Frontal cortex (tissue), 4 donors: ENCODE results near the gene DGCR2. TPM values are rescaled to one million over a fixed set of nuclear protein-coding genes. Genes with fewer than 3 reads are reported as not detected.

Experiments
- DNase-seq, 2 donors: peaks; one replicate each; pipeline ENCODE4 v3.0.0; 2012; ENCODE audit warnings: low spot score in 2 of 2
- FAIRE-seq: peaks from 2 replicates; lab custom pipeline; 2012; peaks lifted over from hg19 to GRCh38; lab: Jason Lieb, UNC
- total RNA-seq: library from RNA; depleted of rRNA; stranded (reverse); fragments of >200 nt; gene quantifications from one replicate; pipeline ENCODE4 v1.2.3, GENCODE V29; 2014
- donor health status: control.
- donor health status: control.
- donor health status: control.

DGCR2 gene
- total RNA-seq, 1 donor from 2014 or later: 65.2 TPM

GRCh38 chr22:19048531-19048930 lies 73.7 kb downstream of the DGCR2 start:
- DNase-seq: no peak
- no peak for FAIRE-seq

- no peak for FAIRE-seq
These were observed 74.2 kb downstream of the DGCR2 start for GRCh38 chr22:19047993-19048392.

DNA sequence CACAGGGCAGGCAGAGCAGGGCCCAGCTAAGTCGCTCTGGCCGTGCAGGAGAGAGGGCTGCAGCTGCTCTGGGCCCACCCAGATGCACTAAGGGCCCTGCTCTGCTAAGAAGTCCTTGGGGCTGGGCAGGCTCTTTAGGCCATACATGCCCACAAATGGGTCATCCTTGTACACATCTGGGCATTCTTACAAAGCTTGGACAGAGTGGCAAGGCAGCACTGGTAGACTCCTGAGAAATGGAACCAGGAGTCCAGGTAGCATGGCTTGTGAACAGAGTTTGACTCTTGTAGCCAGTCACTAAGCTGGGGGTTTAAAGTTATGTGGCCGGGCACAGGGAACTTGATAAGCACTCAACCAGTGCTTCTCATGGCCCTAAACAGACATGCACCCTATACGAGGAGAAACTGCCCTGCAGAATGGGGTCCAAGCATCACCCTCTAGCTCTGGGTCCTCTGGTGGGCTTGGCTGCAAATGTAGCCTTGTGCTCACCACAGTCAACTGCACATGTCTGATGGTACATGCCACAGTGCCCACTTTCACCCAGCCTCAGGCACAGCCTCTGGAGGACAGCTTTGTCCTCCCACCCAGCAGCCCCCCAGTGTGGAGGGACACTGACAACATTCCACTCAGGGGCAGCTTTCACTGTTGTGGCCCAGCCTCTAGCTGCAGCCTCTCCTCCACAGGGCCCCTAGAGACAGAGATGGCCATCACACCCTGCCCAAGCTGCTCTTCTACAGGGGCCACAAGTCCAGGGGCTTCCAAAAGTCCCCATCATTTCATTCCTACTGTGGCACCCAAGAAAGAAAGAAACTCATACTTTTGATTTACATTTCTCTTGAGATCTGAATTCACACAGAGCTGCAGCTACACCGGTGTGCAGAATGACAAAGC lies 75.2 kb downstream of the DGCR2 start:
- DNase-seq (no peak), FAIRE-seq (no peak)

More at GRCh38 chr22:19047993-19048392, 74.2 kb downstream of the DGCR2 start:
- no peak for DNase-seq

- no peak for FAIRE-seq
- no peak for DNase-seq
These were observed 75.9 kb downstream of the DGCR2 start for GRCh38 chr22:19046287-19046686.

GRCh38 chr22:19045094-19045493 lies 77.1 kb downstream of the DGCR2 start:
- FAIRE-seq (no peak), DNase-seq (no peak)

DNA sequence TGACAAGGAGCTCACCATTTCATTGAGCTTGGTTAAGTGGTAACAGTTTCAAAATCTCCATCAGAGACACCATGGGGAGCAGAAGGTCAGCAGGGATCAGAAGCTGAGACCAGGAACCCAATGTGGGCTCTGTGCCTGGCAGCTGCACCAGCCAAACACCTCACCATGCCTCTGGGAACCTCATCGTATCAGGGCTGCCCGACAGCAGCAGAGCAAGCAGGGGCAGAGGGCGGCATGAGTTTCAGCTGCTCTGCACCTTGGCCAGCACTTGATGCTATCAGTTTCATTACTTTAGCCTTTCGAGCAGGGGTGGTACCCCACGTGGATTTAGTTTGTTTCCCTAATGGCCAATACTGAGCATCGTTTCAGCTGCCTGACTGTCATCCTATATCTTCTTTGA lies 77.8 kb downstream of the DGCR2 start:
- no peak for DNase-seq
- FAIRE-seq: no peak

GRCh38 chr22:19043121-19044085 lies 78.8 kb downstream of the DGCR2 start:
- FAIRE-seq (no peak), DNase-seq (no peak)

DNA sequence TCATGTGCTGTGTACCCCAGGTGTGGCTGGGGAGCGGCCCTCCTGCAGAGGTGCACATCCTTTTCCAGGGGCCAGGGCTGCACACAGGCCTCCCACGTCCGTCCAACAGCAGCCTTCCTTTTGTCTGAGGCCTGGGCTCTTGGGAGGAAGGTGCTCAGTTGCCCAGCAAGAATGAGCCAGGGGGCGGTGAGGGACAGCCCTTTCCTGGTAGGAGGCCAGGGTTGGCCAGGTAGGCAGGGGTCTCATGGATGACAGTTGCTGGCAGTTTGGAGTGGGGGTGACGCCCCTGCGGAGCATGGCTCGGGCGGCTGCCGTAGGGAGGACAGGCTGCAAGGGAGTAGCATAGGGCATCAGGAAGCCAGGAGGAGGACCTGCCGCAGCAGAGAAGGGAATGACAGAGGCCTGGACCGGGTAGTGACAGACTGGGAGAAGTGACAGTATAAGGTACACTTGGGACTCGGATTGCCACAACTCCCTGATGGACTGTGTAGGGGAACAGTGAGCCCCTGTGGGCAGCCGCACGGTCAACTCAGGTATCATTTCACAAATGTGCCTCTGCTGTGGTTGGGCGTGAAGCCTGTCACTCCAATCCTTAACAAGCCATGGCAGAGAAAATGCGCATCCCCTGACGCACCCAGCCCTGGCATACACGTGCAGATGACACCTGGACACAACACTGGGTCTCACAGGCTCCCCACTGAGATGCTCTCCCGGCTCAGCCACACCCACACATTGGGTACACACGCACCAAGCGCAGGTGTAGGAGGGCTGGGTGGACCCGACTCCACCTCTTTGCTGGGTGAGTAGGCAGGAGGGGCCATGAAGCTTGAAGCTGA lies 79.7 kb downstream of the DGCR2 start:
- DNase-seq (no peak), FAIRE-seq (no peak)

- no peak for FAIRE-seq
- DNase-seq: no peak
These were observed 80.5 kb downstream of the DGCR2 start for GRCh38 chr22:19041704-19042074.

GRCh38 chr22:19040888-19041703 lies 81.1 kb downstream of the DGCR2 start:
- no peak for DNase-seq

GRCh38 chr22:19040391-19040861 lies 81.8 kb downstream of the DGCR2 start:
- DNase-seq (no peak), FAIRE-seq (no peak)

More at GRCh38 chr22:19040888-19041703, 81.1 kb downstream of the DGCR2 start:
- FAIRE-seq: no peak

DNA sequence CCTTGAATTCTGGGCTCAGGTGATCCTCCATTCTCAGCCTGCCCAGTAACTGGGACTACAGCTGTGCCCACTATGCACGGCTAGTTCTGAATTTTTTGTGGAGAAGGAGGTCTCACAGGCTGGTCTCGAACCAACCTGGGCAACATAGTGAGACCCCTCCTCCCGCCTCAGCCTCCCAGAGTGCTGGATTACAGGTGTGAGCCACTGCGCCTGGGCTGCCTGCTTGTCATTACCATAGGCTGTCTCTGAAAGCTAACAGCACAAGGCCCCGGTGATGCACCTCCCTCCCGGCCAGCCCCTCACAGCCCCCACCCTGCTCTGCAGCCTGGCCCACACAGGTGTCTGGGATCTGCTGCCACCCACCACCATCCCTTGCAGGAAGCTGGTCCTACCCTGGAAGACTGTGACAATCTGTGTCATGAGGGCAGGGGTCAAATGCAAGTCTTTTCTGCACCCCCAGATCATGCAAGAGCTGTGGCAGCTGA lies 82.4 kb downstream of the DGCR2 start:
- FAIRE-seq: no peak
- DNase-seq: no peak

DNA sequence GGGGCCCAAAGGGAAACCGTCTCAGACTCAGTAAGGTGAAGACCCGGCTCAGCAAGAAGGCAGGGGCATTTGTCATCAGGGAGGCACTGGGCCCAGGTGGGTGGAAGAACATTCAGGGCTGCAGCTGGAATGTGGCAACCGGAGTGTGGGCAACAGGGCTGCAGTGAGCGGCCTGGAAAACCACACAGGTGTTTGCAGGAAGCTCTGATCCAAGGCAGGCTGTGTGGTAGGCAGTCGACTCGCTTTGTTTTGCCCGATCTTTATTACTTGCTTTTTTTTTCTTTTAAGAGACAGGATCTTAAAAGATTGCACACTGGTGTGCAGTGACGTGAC lies 82.8 kb downstream of the DGCR2 start:
- no peak for DNase-seq
- FAIRE-seq: no peak

DNA sequence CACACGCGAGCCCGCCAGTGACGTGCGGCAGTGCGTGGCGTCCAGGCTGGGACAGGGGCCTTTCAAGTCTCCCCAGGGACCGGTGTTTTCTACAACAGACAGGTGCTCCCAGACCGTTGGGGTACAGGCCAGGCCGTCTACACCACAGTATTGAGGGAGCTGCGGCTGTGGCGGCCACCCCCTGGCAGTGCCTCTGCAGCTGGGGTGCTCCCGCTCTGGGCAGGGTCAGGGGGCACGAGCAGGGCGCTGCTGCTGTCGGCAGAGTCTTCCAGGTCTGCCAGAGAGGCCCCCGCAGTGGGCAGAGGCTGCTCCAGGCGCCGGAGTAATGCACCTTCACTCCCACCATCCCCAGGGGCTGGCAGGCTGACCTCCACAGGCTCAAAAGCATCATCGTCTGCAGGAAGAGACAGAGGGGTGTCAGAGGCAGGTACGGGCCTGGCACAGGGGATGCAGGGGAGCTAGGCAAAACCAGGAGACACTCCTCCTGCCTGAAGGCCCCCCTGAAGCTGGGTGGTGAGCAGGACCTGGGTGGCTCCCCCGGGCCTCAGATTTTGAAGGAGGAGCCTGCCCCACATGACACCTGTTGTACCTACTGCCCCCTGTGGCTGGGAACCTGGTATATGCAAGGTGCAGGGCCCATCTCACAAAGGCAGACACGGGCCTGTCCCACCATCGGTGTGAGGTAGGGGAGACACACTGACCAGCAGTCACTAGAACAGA lies 83.3 kb downstream of the DGCR2 start:
- no peak for FAIRE-seq
- DNase-seq: no peak

- no peak for FAIRE-seq
- no peak for DNase-seq
These were observed 84.1 kb downstream of the DGCR2 start for GRCh38 chr22:19038164-19038546.

- FAIRE-seq (no peak), DNase-seq (no peak)
These were observed 84.7 kb downstream of the DGCR2 start for GRCh38 chr22:19037282-19038163.

- FAIRE-seq (no peak), DNase-seq (no peak)
These were observed 85.5 kb downstream of the DGCR2 start for GRCh38 chr22:19036523-19037273.
